LHCN-M2 (cell line): ENCODE results near the gene REXO4. TPM values are rescaled to one million over a fixed set of nuclear protein-coding genes. Genes with fewer than 3 reads are reported as not detected.
A peak's percentile ranks its signal among the peaks of the same experiment; 100 is the strongest.
"Not testable (repeated sequence)": the region's sequence is repeated elsewhere in the genome, so short reads cannot be mapped to it uniquely, and the experiment has no call there.

Experiments
- DNase-seq: peaks from one replicate; pipeline ENCODE4 v3.0.0-alpha.2; 2012; ENCODE audit warnings: low read depth
- total RNA-seq: library from RNA; depleted of rRNA; stranded (reverse); fragments of >200 nt; gene quantifications from 2 replicates; pipeline ENCODE4 v1.2.3, GENCODE V29; 2014

The REXO4 gene
- total RNA-seq, 1 experiment from 2014 or later: 21.0 TPM

GRCh38 chr9:133387680-133388079 lies 30.1 kb downstream of the REXO4 start:
- no peak for DNase-seq

GRCh38 chr9:133386338-133386737 lies 31.5 kb downstream of the REXO4 start:
- DNase-seq: no peak

GRCh38 chr9:133385452-133385851 lies 32.4 kb downstream of the REXO4 start:
- no peak for DNase-seq

GRCh38 chr9:133384736-133385321 lies 33.0 kb downstream of the REXO4 start:
- no peak for DNase-seq

DNA sequence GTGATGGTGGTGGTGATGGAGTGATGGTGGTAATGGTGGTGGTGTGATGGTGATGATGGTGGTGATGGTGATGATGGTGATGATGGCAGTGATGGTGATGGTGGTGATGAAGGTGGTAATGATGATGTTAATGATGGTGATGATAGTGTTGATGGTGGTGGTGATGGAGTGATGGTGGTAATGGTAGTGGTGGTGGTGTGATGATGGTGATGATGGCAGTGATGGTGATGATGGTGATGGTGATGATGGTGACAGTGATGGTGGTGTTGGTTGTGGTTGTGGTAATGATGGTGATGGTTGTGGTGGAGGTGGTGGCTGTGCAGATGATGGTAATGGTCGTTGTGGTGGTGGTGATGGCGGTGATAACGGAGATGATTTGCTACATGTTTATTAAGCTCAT lies 34.4 kb downstream of the REXO4 start:
- DNase-seq: no peak

GRCh38 chr9:133382507-133383141 lies 35.2 kb downstream of the REXO4 start:
- no peak for DNase-seq

DNA sequence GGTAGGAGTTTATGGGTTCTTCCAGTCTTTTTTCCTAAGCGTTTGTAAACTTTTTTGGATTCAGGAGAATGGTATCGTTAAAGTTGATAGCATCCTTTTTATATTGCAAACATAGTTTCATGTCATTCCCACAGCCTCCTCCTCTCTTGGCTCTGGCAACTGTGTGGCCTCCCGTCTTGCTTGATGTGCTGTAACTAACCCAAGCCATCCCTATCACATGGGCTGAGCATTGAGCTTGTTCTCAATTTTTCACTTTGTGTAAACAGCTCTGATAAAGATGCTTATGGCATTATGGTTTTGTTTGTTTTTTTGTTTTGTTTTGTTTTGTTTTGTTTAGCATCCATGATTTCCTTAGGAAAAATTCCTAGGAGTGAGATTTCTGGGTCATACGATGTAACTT lies 37.1 kb downstream of the REXO4 start:
- DNase-seq: no peak

DNA sequence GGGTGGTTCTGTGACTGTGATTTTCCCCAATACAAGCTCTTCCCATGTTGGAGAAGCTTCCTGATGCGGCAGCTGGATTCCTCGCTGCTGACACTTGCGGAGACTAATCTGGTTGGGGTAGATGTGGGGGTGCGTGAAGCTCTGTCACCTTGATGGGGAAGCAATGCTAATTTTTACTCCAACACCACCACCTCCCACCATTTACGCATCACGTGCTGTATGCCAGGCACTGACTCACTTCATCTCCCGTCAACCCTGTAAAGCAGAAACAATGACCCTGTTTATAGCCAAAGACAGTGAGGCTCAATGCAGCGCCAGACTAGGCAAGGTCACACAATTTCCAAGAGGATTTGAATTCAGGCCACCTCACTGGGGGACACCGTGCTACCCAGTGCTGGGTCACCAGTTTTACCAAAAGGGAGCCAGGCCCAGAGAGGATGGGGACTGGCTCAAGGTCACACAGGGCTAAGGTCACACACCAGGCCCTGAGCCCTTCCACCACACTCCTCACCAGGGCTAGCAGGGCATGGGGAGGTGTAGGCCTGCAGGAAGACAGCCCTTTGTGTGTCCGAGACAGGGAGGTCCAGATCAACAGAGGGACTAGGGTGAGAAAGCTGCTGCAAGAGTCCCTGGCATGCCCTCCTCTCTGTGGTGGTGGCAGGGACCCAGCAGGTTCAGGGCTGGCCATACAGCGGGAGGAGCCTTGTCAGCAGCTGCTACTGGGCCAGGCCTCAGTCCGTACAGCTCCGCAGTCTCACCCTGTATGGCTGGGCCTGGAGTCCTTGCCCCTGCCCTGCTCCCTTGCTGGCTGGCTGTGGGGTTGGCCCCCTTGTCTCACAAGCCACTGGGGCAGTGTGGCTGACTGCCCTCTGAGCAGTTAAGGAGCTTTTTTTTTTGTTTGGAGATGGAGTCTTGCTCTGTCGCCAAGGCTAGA lies 38.4 kb downstream of the REXO4 start:
- no peak for DNase-seq

DNA sequence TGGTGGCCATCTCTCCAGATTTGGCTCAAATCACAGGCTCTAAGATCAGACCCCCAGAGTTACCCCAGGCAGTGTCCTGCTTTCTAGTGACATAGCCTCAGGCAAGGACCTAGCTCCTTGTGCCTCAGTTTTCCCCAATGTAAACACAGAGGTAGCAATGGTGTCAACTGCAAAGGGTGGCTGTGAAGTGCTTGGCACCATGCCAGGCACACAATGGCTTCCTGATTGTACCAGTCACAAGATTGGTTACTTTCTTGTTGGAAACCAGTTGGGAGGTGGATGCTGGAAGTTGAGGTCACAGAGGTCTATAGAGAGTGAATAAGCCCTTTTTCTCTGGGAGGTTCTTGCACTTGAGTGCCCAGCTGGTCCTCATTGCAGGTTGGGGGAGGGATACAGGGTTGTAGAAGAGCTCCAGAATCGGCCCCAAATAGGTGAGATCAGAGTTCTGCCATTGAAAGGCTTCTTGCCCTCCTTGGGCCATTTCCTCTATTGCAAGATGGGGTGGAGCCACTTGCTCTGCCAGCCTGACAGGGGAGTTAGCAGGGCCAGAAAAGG lies 39.3 kb downstream of the REXO4 start:
- DNase-seq: no peak

GRCh38 chr9:133377721-133378216 lies 40.0 kb downstream of the REXO4 start:
- peak; percentile 55 for DNase-seq

DNA sequence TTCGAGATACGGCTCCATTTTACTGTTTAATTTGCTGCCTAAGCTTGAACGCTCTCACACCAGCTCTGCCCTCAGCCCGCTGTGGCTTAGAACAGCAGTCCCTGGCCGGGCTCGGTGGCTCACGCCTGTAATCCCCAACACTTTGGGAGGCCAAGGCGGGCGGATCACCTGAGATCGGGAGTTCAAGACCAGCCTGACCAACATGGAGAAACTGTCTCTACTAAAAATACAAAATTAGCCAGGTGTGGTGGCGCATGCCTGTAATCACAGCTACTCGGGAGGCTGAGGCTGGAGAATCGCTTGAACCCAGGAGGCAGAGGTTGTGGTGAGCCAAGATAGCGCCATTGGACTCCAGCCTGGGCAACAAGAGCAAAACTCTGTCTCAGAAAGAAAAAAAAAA lies 40.5 kb downstream of the REXO4 start:
- not testable (repeated sequence) for DNase-seq

- DNase-seq: peak; percentile 94
These were observed 41.8 kb downstream of the REXO4 start, which contains the start of the genes STKLD1 and SURF4 for GRCh38 chr9:133375724-133376654. STKLD1 (plus strand) TSS chr9:133376366; CDS start chr9:133376474, 108 bp downstream. SURF4 (minus strand) TSS chr9:133376060; CDS start chr9:133375969, 91 bp downstream.

DNA sequence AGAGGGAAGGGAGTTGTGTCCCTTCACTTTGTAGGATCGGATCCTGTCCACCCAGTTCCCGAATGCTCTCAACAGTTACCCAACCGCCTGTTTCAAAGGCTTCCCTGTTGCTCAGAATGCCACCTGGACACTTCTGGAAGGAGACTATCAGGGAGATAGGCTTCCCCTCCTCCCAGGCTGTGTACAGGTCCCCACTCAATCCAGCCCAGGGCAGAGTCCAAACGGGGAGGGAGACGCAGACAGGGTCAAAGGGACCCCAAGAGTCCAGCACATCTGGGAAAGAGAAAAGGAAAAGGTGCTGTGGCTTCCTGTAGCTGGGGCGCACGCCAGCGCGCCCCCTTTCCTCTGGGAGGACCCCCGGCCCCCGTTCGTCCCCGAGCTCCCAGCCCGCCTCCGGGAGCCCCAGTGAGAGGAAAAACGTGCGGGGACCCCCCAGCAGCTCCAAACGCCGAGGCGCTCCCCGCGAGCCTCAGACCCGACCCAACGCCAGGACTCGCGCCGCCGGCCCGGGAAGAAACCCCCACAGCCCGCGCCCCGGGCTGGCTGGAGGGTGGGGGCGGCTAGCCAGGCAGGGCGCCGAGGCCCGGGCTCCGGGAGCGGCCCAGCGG lies 42.6 kb downstream of the REXO4 start:
- DNase-seq: peak; percentile 39

DNA sequence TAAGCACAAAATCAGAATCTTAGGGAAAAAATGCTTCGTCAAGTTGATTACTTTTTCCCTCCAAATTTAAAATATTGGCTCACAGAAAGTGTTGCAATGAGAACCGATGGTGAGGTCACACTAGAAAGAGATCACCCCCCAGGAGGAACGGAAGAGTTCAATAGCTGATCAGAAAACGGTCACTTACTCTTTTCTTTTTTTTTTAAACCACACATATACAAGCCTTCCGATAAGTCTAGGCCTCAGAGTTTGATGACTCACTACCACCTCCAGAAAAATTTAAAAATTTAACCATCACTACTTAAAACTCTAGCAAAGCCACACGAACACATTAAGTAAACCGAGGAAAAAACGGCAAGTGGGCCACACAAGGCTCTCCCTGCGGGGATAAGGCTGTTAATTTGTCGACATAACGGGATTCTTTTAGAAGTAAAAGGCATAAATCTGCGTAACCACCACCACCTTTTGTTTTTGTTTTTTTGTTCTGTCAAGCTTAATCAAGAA lies 43.1 kb downstream of the REXO4 start:
- DNase-seq: peak; percentile 65

- no peak for DNase-seq
These were observed 45.7 kb downstream of the REXO4 start for GRCh38 chr9:133372144-133372543.

DNA sequence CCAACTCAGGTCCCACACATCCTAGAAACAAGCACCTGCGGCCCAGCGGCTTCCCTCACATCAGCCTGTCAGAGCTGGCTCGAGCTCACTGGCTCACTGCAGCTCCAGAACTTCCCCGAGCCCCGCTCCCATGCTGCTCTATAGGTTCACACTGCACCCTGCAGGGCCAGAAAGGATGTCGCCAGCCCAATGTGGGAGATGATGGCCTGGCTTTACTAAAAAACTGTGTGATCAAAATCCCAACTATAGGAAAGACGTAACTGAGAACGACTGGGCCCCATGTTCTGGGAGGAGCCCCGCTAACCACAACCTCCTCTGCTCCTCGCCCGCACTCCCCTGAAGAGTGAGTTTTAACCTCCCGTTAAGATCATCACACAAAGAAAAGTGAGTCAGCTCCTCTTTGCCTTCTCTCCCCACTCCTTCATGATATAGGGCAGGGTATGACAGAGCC lies 46.5 kb downstream of the REXO4 start:
- DNase-seq: no peak

GRCh38 chr9:133370685-133371084 lies 47.1 kb downstream of the REXO4 start:
- DNase-seq: no peak

DNA sequence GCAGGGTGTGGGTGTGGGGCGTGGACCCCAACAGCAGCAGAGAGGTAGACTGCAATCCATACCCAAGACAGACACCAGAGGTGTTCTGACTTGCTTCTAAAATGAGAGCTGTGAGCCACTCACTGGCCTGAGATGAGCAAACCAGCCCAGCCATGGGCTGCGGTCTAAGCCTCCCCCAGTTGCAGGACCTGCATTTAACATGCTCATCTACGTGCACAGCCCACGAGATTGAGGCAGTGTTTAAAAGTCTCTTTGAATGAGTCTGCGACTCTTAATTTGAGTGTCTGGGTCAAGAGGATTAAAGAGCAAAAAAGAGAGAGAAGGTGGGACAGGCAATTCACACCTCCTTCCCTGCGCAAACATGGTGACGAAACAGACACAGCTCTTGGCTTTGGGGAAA lies 47.9 kb downstream of the REXO4 start:
- no peak for DNase-seq

GRCh38 chr9:133369422-133369821 lies 48.4 kb downstream of the REXO4 start:
- DNase-seq: no peak
